Stimulated activated effector memory CD8-positive, alpha-beta T cell treated with anti-CD3 and anti-CD28 coated beads, Interleukin-12 subunit alpha, Interleukin-12 subunit beta, amount 100 ng/mL, for 72 hours (primary cell): Measurements from ENCODE around the gene CWC27.
"Not testable (repeated sequence)": the region's sequence is repeated elsewhere in the genome, so short reads cannot be mapped to it uniquely, and the experiment has no call there.

ENCODE experiments used
- ATAC-seq: fragments of 150-1000 bp; cut with Tn5 transposase; 2 replicates; pipeline ENCODE4 v1.10.0; 2021
- DNase-seq, 2 donors: peaks; one replicate each; pipeline ENCODE4 v3.0.0; 2021 to 2022; ENCODE audit warnings: low spot score in 2 of 2
- H3K27ac Mint-ChIP-seq: one replicate; pipeline ENCODE4 v1.8.0; 2022; ENCODE audit warnings: mild to moderate bottlenecking, mixed read lengths
- H3K36me3 Mint-ChIP-seq: one replicate; pipeline ENCODE4 v1.8.0; 2022; ENCODE audit warnings: mild to moderate bottlenecking, mixed read lengths
- H3K4me1 Mint-ChIP-seq: one replicate; pipeline ENCODE4 v1.8.0; 2022; ENCODE audit warnings: mixed read lengths
- H3K4me3 Mint-ChIP-seq: one replicate; pipeline ENCODE4 v1.8.0; 2022; ENCODE audit warnings: mild to moderate bottlenecking, mixed read lengths
- H3K9me3 Mint-ChIP-seq: one replicate; pipeline ENCODE4 v1.8.0; 2022; ENCODE audit warnings: mixed read lengths

The CWC27 gene

GRCh38 chr5:64814073-64814472 is 45.3 kb downstream of the CWC27 start:
- H3K36me3 Mint-ChIP-seq: peaks cover 7% of the 10 kb centered on the region
- ATAC-seq (peak; percentile 98), DNase-seq (no peak)
- H3K4me1 Mint-ChIP-seq: peaks cover 9% of the 10 kb centered on the region
- no peak overlapping the region for H3K4me3 Mint-ChIP-seq
- H3K27ac Mint-ChIP-seq: no peak overlapping the region
- no peaks in the 10 kb centered on the region for H3K9me3 Mint-ChIP-seq

- DNase-seq (no peak), ATAC-seq (no peak)
- Mint-ChIP-seq H3K4me3 (no peak overlapping the region), H3K27ac (no peak overlapping the region), H3K36me3 (peaks cover 7% of the 10 kb centered on the region), H3K4me1 (peaks cover 25% of the 10 kb centered on the region), H3K9me3 (no peaks in the 10 kb centered on the region)
These were observed 49.5 kb downstream of the CWC27 start for GRCh38 chr5:64818245-64818644.

- H3K4me1 Mint-ChIP-seq: peaks cover 16% of the 10 kb centered on the region
- not testable (repeated sequence) for H3K36me3 Mint-ChIP-seq, H3K9me3 Mint-ChIP-seq, ATAC-seq, DNase-seq, H3K4me3 Mint-ChIP-seq
- peak overlapping the region; percentile 53 for H3K27ac Mint-ChIP-seq
These were observed 50.6 kb downstream of the CWC27 start for GRCh38 chr5:64819345-64819744.

- H3K9me3 Mint-ChIP-seq: no peaks in the 10 kb centered on the region
- peaks cover 16% of the 10 kb centered on the region for H3K4me1 Mint-ChIP-seq
- DNase-seq (no peak), ATAC-seq (no peak)
- H3K27ac Mint-ChIP-seq: peak overlapping the region; percentile 26
- no peaks in the 10 kb centered on the region for H3K36me3 Mint-ChIP-seq
- no peak overlapping the region for H3K4me3 Mint-ChIP-seq
These were observed 53.6 kb downstream of the CWC27 start for GRCh38 chr5:64822320-64822719.

GRCh38 chr5:64826541-64826940 is 57.8 kb downstream of the CWC27 start:
- peaks cover 6% of the 10 kb centered on the region for H3K36me3 Mint-ChIP-seq
- ATAC-seq (no peak), DNase-seq (no peak)
- H3K4me3 Mint-ChIP-seq: no peak overlapping the region
- H3K27ac Mint-ChIP-seq: no peak overlapping the region
- peaks cover 10% of the 10 kb centered on the region for H3K4me1 Mint-ChIP-seq
- H3K9me3 Mint-ChIP-seq: no peaks in the 10 kb centered on the region

- DNase-seq: no peak
- Mint-ChIP-seq H3K27ac (no peak overlapping the region), H3K36me3 (peaks cover 6% of the 10 kb centered on the region), H3K4me3 (no peak overlapping the region), H3K9me3 (no peaks in the 10 kb centered on the region), H3K4me1 (no peaks in the 10 kb centered on the region)
- ATAC-seq: no peak
These were observed 59.0 kb downstream of the CWC27 start for GRCh38 chr5:64827703-64828102.

- H3K9me3 Mint-ChIP-seq, ATAC-seq, H3K4me1 Mint-ChIP-seq, H3K27ac Mint-ChIP-seq, H3K4me3 Mint-ChIP-seq, DNase-seq, H3K36me3 Mint-ChIP-seq: not testable (repeated sequence)
These were observed 61.9 kb downstream of the CWC27 start for GRCh38 chr5:64830650-64831049.

- H3K4me3 Mint-ChIP-seq: no peak overlapping the region
- H3K36me3 Mint-ChIP-seq: peaks cover 6% of the 10 kb centered on the region
- ATAC-seq: no peak
- H3K4me1 Mint-ChIP-seq: peaks cover 6% of the 10 kb centered on the region
- H3K27ac Mint-ChIP-seq: no peak overlapping the region
- H3K9me3 Mint-ChIP-seq: no peaks in the 10 kb centered on the region
- DNase-seq: no peak
These were observed 63.3 kb downstream of the CWC27 start for GRCh38 chr5:64831996-64832395.

GRCh38 chr5:64834037-64834436 is 65.3 kb downstream of the CWC27 start:
- Mint-ChIP-seq H3K9me3 (peaks cover under 1% of the 10 kb centered on the region), H3K4me3 (no peak overlapping the region), H3K4me1 (peaks cover 6% of the 10 kb centered on the region), H3K36me3 (peaks cover 6% of the 10 kb centered on the region), H3K27ac (no peak overlapping the region)
- no peak for ATAC-seq
- DNase-seq: no peak

GRCh38 chr5:64834611-64835010 is 65.9 kb downstream of the CWC27 start:
- Mint-ChIP-seq H3K27ac (no peak overlapping the region), H3K4me1 (peaks cover 6% of the 10 kb centered on the region), H3K36me3 (peaks cover 4% of the 10 kb centered on the region), H3K4me3 (no peak overlapping the region), H3K9me3 (peaks cover 3% of the 10 kb centered on the region)
- no peak for DNase-seq
- ATAC-seq: no peak

- no peak for ATAC-seq
- Mint-ChIP-seq H3K4me1 (peaks cover 6% of the 10 kb centered on the region), H3K27ac (no peak overlapping the region), H3K36me3 (no peaks in the 10 kb centered on the region), H3K4me3 (no peak overlapping the region), H3K9me3 (peaks cover 3% of the 10 kb centered on the region)
- DNase-seq: no peak
These were observed 66.5 kb downstream of the CWC27 start for GRCh38 chr5:64835266-64835665.

GRCh38 chr5:64836190-64836755 is 67.5 kb downstream of the CWC27 start:
- H3K9me3 Mint-ChIP-seq: peaks cover 3% of the 10 kb centered on the region
- DNase-seq (no peak), ATAC-seq (no peak)
- H3K4me1 Mint-ChIP-seq: peaks cover 6% of the 10 kb centered on the region
- H3K4me3 Mint-ChIP-seq: no peak overlapping the region
- no peak overlapping the region for H3K27ac Mint-ChIP-seq
- H3K36me3 Mint-ChIP-seq: no peaks in the 10 kb centered on the region

GRCh38 chr5:64836786-64837185 is 68.1 kb downstream of the CWC27 start:
- Mint-ChIP-seq H3K27ac (no peak overlapping the region), H3K4me3 (no peak overlapping the region), H3K4me1 (peaks cover 6% of the 10 kb centered on the region), H3K9me3 (peaks cover 3% of the 10 kb centered on the region), H3K36me3 (no peaks in the 10 kb centered on the region)
- ATAC-seq (no peak), DNase-seq (no peak)

- DNase-seq: no peak
- no peak for ATAC-seq
- peaks cover 6% of the 10 kb centered on the region for H3K36me3 Mint-ChIP-seq
- no peak overlapping the region for H3K4me3 Mint-ChIP-seq
- H3K9me3 Mint-ChIP-seq: peaks cover 3% of the 10 kb centered on the region
- H3K27ac Mint-ChIP-seq: no peak overlapping the region
- H3K4me1 Mint-ChIP-seq: peaks cover 6% of the 10 kb centered on the region
These were observed 69.6 kb downstream of the CWC27 start for GRCh38 chr5:64838376-64838775.

- no peak for ATAC-seq
- Mint-ChIP-seq H3K27ac (no peak overlapping the region), H3K4me1 (peaks cover 6% of the 10 kb centered on the region), H3K9me3 (peaks cover 3% of the 10 kb centered on the region), H3K4me3 (no peak overlapping the region), H3K36me3 (peaks cover 6% of the 10 kb centered on the region)
- no peak for DNase-seq
These were observed 70.1 kb downstream of the CWC27 start for GRCh38 chr5:64838803-64839202.

- Mint-ChIP-seq H3K27ac (no peak overlapping the region), H3K4me1 (no peaks in the 10 kb centered on the region), H3K36me3 (peaks cover 6% of the 10 kb centered on the region), H3K9me3 (peaks cover 3% of the 10 kb centered on the region), H3K4me3 (no peak overlapping the region)
- DNase-seq (no peak), ATAC-seq (no peak)
These were observed 71.2 kb downstream of the CWC27 start for GRCh38 chr5:64839936-64840335.

- Mint-ChIP-seq H3K9me3 (peaks cover 13% of the 10 kb centered on the region), H3K27ac (no peak overlapping the region), H3K36me3 (peaks cover 6% of the 10 kb centered on the region), H3K4me3 (no peak overlapping the region), H3K4me1 (no peaks in the 10 kb centered on the region)
- ATAC-seq (no peak), DNase-seq (no peak)
These were observed 72.2 kb downstream of the CWC27 start for GRCh38 chr5:64840958-64841357.
